H9 (cell line): ENCODE results near the gene HMGB1. TPM values are rescaled to one million over a fixed set of nuclear protein-coding genes. Genes with fewer than 3 reads are reported as not detected.
A peak's percentile ranks its signal among the peaks of the same experiment; 100 is the strongest.
"Not testable (repeated sequence)": the region's sequence is repeated elsewhere in the genome, so short reads cannot be mapped to it uniquely, and the experiment has no call there.

Source experiments
- DNase-seq: peaks from one replicate; pipeline ENCODE4 v3.0.0-alpha.2; 2017
- H2AFZ ChIP-seq: one replicate; pipeline ENCODE4 v1.6.1; 2013; ENCODE audit warnings: mild to moderate bottlenecking, low read length, control low read depth, moderate library complexity
- H2AK5ac ChIP-seq: 2 replicates; pipeline ENCODE4 v1.6.1; 2013; ENCODE audit warnings: low read length, control low read depth, mixed read lengths; ENCODE audit not compliant: insufficient read length
- H2BK120ac ChIP-seq: one replicate; pipeline ENCODE4 v1.6.1; 2013; ENCODE audit warnings: low read depth, mild to moderate bottlenecking, low read length, control low read depth, inconsistent platforms; ENCODE audit not compliant: poor library complexity, severe bottlenecking
- H2BK12ac ChIP-seq: 2 replicates; pipeline ENCODE4 v1.6.1; 2013; ENCODE audit warnings: low read length, control low read depth, mixed read lengths, low read depth; ENCODE audit not compliant: insufficient read length
- H2BK15ac ChIP-seq: 2 replicates; pipeline ENCODE4 v1.6.1; 2013; ENCODE audit warnings: low read depth, low read length, control low read depth
- H2BK20ac ChIP-seq: one replicate; pipeline ENCODE4 v1.6.1; 2013; ENCODE audit warnings: low read depth, mild to moderate bottlenecking, low read length, control low read depth, inconsistent platforms; ENCODE audit not compliant: poor library complexity, severe bottlenecking
- H2BK5ac ChIP-seq: 2 replicates; pipeline ENCODE4 v1.6.1; 2013; ENCODE audit warnings: low read length, control low read depth, mixed read lengths; ENCODE audit not compliant: insufficient read length
- H3K14ac ChIP-seq: 2 replicates; pipeline ENCODE4 v1.6.1; 2013; ENCODE audit warnings: low read length, control low read depth; ENCODE audit not compliant: insufficient read depth
- H3K18ac ChIP-seq: 2 replicates; pipeline ENCODE4 v1.6.1; 2013; ENCODE audit warnings: low read depth, mild to moderate bottlenecking, mixed read lengths, low read length, control low read depth; ENCODE audit not compliant: insufficient read length
- H3K23ac ChIP-seq: 2 replicates; pipeline ENCODE4 v1.6.1; 2013; ENCODE audit warnings: low read length, control low read depth, mixed read lengths, low read depth; ENCODE audit not compliant: insufficient read length
- H3K23me2 ChIP-seq: 2 replicates; pipeline ENCODE4 v1.6.1; 2013; ENCODE audit warnings: low read depth, mild to moderate bottlenecking, mixed read lengths, low read length, control low read depth; ENCODE audit not compliant: insufficient read length, poor library complexity, severe bottlenecking
- H3K27ac ChIP-seq: 2 replicates; pipeline ENCODE4 v1.5.1; 2013; ENCODE audit warnings: low read length, control low read depth, mixed read lengths, low read depth; ENCODE audit not compliant: insufficient read length
- H3K27me3 ChIP-seq: 2 replicates; pipeline ENCODE4 v1.6.1; 2013; ENCODE audit warnings: low read length, control low read depth, inconsistent platforms; ENCODE audit not compliant: insufficient read depth
- H3K4ac ChIP-seq: 2 replicates; pipeline ENCODE4 v1.6.1; 2013; ENCODE audit warnings: low read depth, mild to moderate bottlenecking, control low read depth, inconsistent platforms, low read length, moderate library complexity
- H3K4me1 ChIP-seq: 2 replicates; pipeline ENCODE4 v1.6.1; 2013; ENCODE audit warnings: low read length, control low read depth, inconsistent platforms; ENCODE audit not compliant: insufficient read depth
- H3K4me2 ChIP-seq: 2 replicates; pipeline ENCODE4 v1.6.1; 2013; ENCODE audit warnings: low read length, control low read depth, mixed read lengths; ENCODE audit not compliant: insufficient read length, insufficient read depth
- H3K56ac ChIP-seq: 2 replicates; pipeline ENCODE4 v1.6.1; 2013; ENCODE audit warnings: low read depth, mild to moderate bottlenecking, mixed read lengths, low read length, control low read depth; ENCODE audit not compliant: insufficient read length
- H3K79me1 ChIP-seq: 2 replicates; pipeline ENCODE4 v1.6.1; 2013; ENCODE audit warnings: low read depth, mild to moderate bottlenecking, moderate library complexity, low read length, control low read depth, inconsistent platforms; ENCODE audit not compliant: insufficient read depth, poor library complexity, severe bottlenecking
- H3K79me2 ChIP-seq: 2 replicates; pipeline ENCODE4 v1.6.1; 2013; ENCODE audit warnings: low read length, control low read depth, inconsistent platforms; ENCODE audit not compliant: insufficient read depth
- H3K9ac ChIP-seq: 2 replicates; pipeline ENCODE4 v1.6.1; 2013; ENCODE audit warnings: low read length, control low read depth, mixed read lengths; ENCODE audit not compliant: insufficient read length; ENCODE audit errors: extremely low read depth
- H3K9me3 ChIP-seq: one replicate; pipeline ENCODE4 v1.6.1; 2013; ENCODE audit warnings: low read depth, low read length, inconsistent platforms; ENCODE audit not compliant: control insufficient read depth
- H3T11ph ChIP-seq: one replicate; pipeline ENCODE4 v1.6.1; 2013; ENCODE audit warnings: mild to moderate bottlenecking, low read length, control low read depth, inconsistent platforms
- H4K20me1 ChIP-seq: one replicate; pipeline ENCODE4 v1.6.1; 2013; ENCODE audit not compliant: control insufficient read depth, insufficient read length, insufficient read depth
- H4K5ac ChIP-seq: 2 replicates; pipeline ENCODE4 v1.6.1; 2013; ENCODE audit warnings: low read depth, mild to moderate bottlenecking, mixed read lengths, low read length, control low read depth; ENCODE audit not compliant: insufficient read length
- H4K8ac ChIP-seq: replicated peaks from 2 replicates; pipeline ENCODE4 v1.6.1; 2013; ENCODE audit warnings: low read length, control low read depth, mixed read lengths, low read depth; ENCODE audit not compliant: insufficient read length
- H4K91ac ChIP-seq: 2 replicates; pipeline ENCODE4 v1.6.1; 2013; ENCODE audit warnings: low read depth, mild to moderate bottlenecking, moderate library complexity, mixed read lengths, low read length, control low read depth; ENCODE audit not compliant: insufficient read length
- H3K27ac Mint-ChIP-seq, 3 experiments: 2 replicates in 2 of 3; 3 replicates in 1 of 3; pipeline ENCODE4 v1.8.0; 2020 to 2021; ENCODE audit warnings: mixed read lengths in 3 of 3, mild to moderate bottlenecking in 1 of 3, moderate library complexity in 1 of 3
- H3K27me3 Mint-ChIP-seq: 2 replicates; pipeline ENCODE4 v1.8.0; 2021; ENCODE audit warnings: low read depth, mild to moderate bottlenecking, moderate library complexity, mixed read lengths
- H3K36me3 Mint-ChIP-seq, 3 experiments: 2 replicates in 2 of 3; 3 replicates in 1 of 3; pipeline ENCODE4 v1.8.0; 2020 to 2021; ENCODE audit warnings: low read depth in 3 of 3, mixed read lengths in 3 of 3; ENCODE audit not compliant: insufficient read depth in 1 of 3
- H3K4me1 Mint-ChIP-seq, 2 experiments: 2 replicates each; pipeline ENCODE4 v1.8.0; 2020; ENCODE audit warnings: mixed read lengths in 2 of 2
- H3K4me3 Mint-ChIP-seq, 2 experiments: 2 replicates in 1 of 2; 3 replicates in 1 of 2; pipeline ENCODE4 v1.8.0; 2020 to 2021; ENCODE audit warnings: mild to moderate bottlenecking in 2 of 2, mixed read lengths in 2 of 2, moderate library complexity in 1 of 2
- H3K9me3 Mint-ChIP-seq, 2 experiments: 2 replicates in 1 of 2; 3 replicates in 1 of 2; pipeline ENCODE4 v1.8.0; 2020; ENCODE audit warnings: mild to moderate bottlenecking in 2 of 2, mixed read lengths in 2 of 2, moderate library complexity in 1 of 2
- CTCF ChIP-seq: fragments of 200-600 bp; sonication (generic); conservative IDR thresholded peaks from 3 replicates; pipeline ENCODE4 v1.8.0; 2021; ENCODE audit warnings: antibody characterized with exemption, mild to moderate bottlenecking
- WGBS: extraction: QIAGEN DNeasy Blood & Tissue Kit; methylation state at CpG from one replicate; pipeline ENCODE4 v1.1.7; 2013; ENCODE audit warnings: missing lambda C conversion rate, low lambda C conversion rate, mixed read lengths; ENCODE audit not compliant: insufficient read length; ENCODE audit errors: extremely low coverage; 5-methylcytosine and 5-hydroxymethylcytosine counted together
- total RNA-seq: library from RNA; stranded (reverse); gene quantifications from 2 replicates; pipeline ENCODE4 v1.2.1, GENCODE V29; 2021

Gene HMGB1
- total RNA-seq, 1 experiment from 2014 or later = 688 TPM

- Histone ChIP-seq H3K4ac (no peak overlapping the region), H3T11ph (no peak overlapping the region), H3K79me1 (no peaks in the 10 kb centered on the region), H3K56ac (no peak overlapping the region), H3K23ac (no peak overlapping the region), H4K91ac (no peak overlapping the region), H4K5ac (no peak overlapping the region), H3K23me2 (peaks cover 13% of the 10 kb centered on the region), H2BK15ac (no peak overlapping the region), H2BK120ac (no peak overlapping the region), H4K8ac (no peak overlapping the region), H3K27me3 (no peaks in the 10 kb centered on the region), H2BK12ac (no peak overlapping the region), H2BK5ac (no peak overlapping the region), H4K20me1 (peaks cover 2% of the 10 kb centered on the region), H3K14ac (no peak overlapping the region), H2AK5ac (no peak overlapping the region), H3K4me2 (no peak overlapping the region), H3K18ac (no peak overlapping the region), H3K27ac (no peak overlapping the region), H3K79me2 (no peaks in the 10 kb centered on the region), H3K9ac (no peak overlapping the region), H2BK20ac (no peak overlapping the region), H3K4me1 (peaks cover 8% of the 10 kb centered on the region; the same call in 1 of the 2 replicates), H2AFZ (no peak overlapping the region), H3K9me3 (no peaks in the 10 kb centered on the region)
- Mint-ChIP-seq H3K4me1 (peaks cover 21 to 30% of the 10 kb centered on the region in 2 experiments), H3K4me3 (no peak overlapping the region), H3K27me3 (no peaks in the 10 kb centered on the region; the same call in 1 of the 2 replicates), H3K27ac (peak overlapping the region in 1 of 3 experiments; percentile 89; a peak in 1 of 7 replicates), H3K36me3 (no peaks in the 10 kb centered on the region), H3K9me3 (no peaks in the 10 kb centered on the region; a peak in 2 of 5 replicates)
- no CpG with 5 or more reads among the region's 12 CpGs for WGBS
- no peak for DNase-seq
- no peak for TF ChIP-seq CTCF
These were observed 21.8 kb downstream of the HMGB1 start for GRCh38 chr13:30443957-30444404.

- not testable (repeated sequence) for H2BK15ac ChIP-seq, H3K56ac ChIP-seq, H3K18ac ChIP-seq, H3K36me3 Mint-ChIP-seq, H3K9me3 ChIP-seq, H2BK20ac ChIP-seq, H3K79me2 ChIP-seq, H3K9ac ChIP-seq, H4K8ac ChIP-seq, H3K14ac ChIP-seq, H2BK12ac ChIP-seq, H4K20me1 ChIP-seq, H3T11ph ChIP-seq, H3K4me3 Mint-ChIP-seq, DNase-seq, H2AK5ac ChIP-seq, H3K27ac ChIP-seq, H3K27me3 Mint-ChIP-seq, H3K27me3 ChIP-seq, H3K9me3 Mint-ChIP-seq, H4K5ac ChIP-seq, H3K4ac ChIP-seq, H2BK120ac ChIP-seq, H4K91ac ChIP-seq, H3K79me1 ChIP-seq, H3K23ac ChIP-seq, H2AFZ ChIP-seq, H3K4me2 ChIP-seq, H3K4me1 ChIP-seq, H2BK5ac ChIP-seq, H3K27ac Mint-ChIP-seq
- peaks cover 21 to 30% of the 10 kb centered on the region in 2 experiments for H3K4me1 Mint-ChIP-seq
- H3K23me2 ChIP-seq = peaks cover 13% of the 10 kb centered on the region
- WGBS = no CpG with 5 or more reads among the region's 3 CpGs
These were observed 22.2 kb downstream of the HMGB1 start for GRCh38 chr13:30443491-30443890.
